Testis (tissue), 3 donors: ENCODE data around the gene RANBP3. TPM values are rescaled to one million over a fixed set of nuclear protein-coding genes. Genes with fewer than 3 reads are reported as not detected.
"Not testable (repeated sequence)": the region's sequence is repeated elsewhere in the genome, so short reads cannot be mapped to it uniquely, and the experiment has no call there.

Source experiments
- DNase-seq: peaks from one replicate; pipeline ENCODE4 v3.0.0-alpha.2; 2019
- H3K27ac ChIP-seq, 2 donors: fragments of 200-600 bp; sonication (generic); one replicate each; pipeline ENCODE4 v1.5.1; 2019
- H3K27me3 ChIP-seq: fragments of 200-600 bp; sonication (generic); one replicate; pipeline ENCODE4 v1.5.1; 2019
- H3K36me3 ChIP-seq: fragments of 200-600 bp; sonication (generic); one replicate; pipeline ENCODE4 v1.5.1; 2017; ENCODE audit warnings: low read depth; ENCODE audit errors: missing control alignments
- H3K4me1 ChIP-seq: fragments of 200-600 bp; sonication (generic); one replicate; pipeline ENCODE4 v1.5.1; 2019
- H3K4me3 ChIP-seq, 2 donors: fragments of 200-600 bp; sonication (generic); one replicate each; pipeline ENCODE4 v1.5.1; 2017 to 2019
- H3K9me3 ChIP-seq: fragments of 200-600 bp; sonication (generic); one replicate; pipeline ENCODE4 v1.5.1; 2017
- POLR2A ChIP-seq: fragments of 450-650 bp; IDR thresholded peaks from one replicate; pipeline ENCODE4 v1.6.1; 2017; ENCODE audit warnings: antibody characterized with exemption, mild to moderate bottlenecking, moderate library complexity
- WGBS, 2 donors: methylation state at CpG; one replicate each; pipeline ENCODE4 v1.1.5; 2018; 5-methylcytosine and 5-hydroxymethylcytosine counted together
- intact Hi-C: fragments of 100-400 bp; cut with DNase I; formaldehyde crosslinking; loops from one replicate; pipeline ENCODE4 v1.15.1; 2023; ENCODE audit warnings: low total_unique reads
- polyA plus RNA-seq: library from polyadenylated mRNA; stranded (reverse); fragments of 350-450 nt; fragmentation: Illumina TruSeq; extraction: RNeasy Lipid Tissue Mini Kit (QIAGEN cat#74804); gene quantifications from one replicate; pipeline ENCODE4 v1.2.3, GENCODE V29; 2014; ENCODE audit warnings: low read depth, low replicate concordance; ENCODE audit not compliant: insufficient read depth
- total RNA-seq, 2 donors: library from RNA; depleted of rRNA; stranded (reverse); fragments of >200 nt; gene quantifications; one replicate each; pipeline ENCODE4 v1.2.3, GENCODE V29; 2016
- TF ChIP-seq, protein P1 (sequence below), 3 experiments: fragments of 450-650 bp in 2 of 3; fragments of 200-600 bp in 1 of 3; sonication (generic) in 1 of 3; IDR thresholded peaks; one replicate each; pipeline ENCODE4 v1.5.1; 2016 to 2019; ENCODE audit warnings: antibody characterized with exemption in 3 of 3, mild to moderate bottlenecking in 2 of 3, moderate library complexity in 1 of 3

Gene RANBP3
- total and polyA plus RNA-seq, 3 donors from 2014 or later, result 142 to 148 (median 145) TPM

DNA sequence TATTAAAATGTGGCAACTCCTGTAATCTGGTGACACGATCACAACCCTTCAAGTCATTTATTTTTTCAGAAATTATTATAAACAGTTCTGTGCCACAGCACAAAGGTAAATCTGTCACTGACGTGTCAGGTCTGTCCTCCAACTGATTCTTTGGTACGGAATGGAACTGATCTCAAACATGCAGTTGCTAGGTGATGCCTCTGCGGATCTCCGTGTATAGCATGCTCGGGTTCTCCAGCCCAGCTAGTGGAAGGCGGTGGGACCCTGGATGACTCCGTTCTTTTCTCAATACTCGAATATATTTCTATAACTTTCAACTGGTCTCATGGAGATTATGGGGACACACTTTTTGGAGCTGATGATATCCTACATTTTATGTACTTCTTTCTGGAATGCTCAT is 11.0 kb downstream of the RANBP3 start:
- Histone ChIP-seq H3K36me3 (no peaks in the 10 kb centered on the region), H3K27ac (no peak overlapping the region), H3K4me3 (no peak overlapping the region), H3K27me3 (no peaks in the 10 kb centered on the region), H3K4me1 (peaks cover 21% of the 10 kb centered on the region), H3K9me3 (no peaks in the 10 kb centered on the region)
- TF ChIP-seq POLR2A, result no peak
- TF ChIP-seq, protein P1, sequence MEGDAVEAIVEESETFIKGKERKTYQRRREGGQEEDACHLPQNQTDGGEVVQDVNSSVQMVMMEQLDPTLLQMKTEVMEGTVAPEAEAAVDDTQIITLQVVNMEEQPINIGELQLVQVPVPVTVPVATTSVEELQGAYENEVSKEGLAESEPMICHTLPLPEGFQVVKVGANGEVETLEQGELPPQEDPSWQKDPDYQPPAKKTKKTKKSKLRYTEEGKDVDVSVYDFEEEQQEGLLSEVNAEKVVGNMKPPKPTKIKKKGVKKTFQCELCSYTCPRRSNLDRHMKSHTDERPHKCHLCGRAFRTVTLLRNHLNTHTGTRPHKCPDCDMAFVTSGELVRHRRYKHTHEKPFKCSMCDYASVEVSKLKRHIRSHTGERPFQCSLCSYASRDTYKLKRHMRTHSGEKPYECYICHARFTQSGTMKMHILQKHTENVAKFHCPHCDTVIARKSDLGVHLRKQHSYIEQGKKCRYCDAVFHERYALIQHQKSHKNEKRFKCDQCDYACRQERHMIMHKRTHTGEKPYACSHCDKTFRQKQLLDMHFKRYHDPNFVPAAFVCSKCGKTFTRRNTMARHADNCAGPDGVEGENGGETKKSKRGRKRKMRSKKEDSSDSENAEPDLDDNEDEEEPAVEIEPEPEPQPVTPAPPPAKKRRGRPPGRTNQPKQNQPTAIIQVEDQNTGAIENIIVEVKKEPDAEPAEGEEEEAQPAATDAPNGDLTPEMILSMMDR (IDR thresholded peaks at IDR 0.05), result no peak
- WGBS, 2 donors, result 91 to 92% methylated on average over 9 of the region's 9 CpGs
- no peak for DNase-seq
- intact Hi-C loops, result no loop called here

DNA sequence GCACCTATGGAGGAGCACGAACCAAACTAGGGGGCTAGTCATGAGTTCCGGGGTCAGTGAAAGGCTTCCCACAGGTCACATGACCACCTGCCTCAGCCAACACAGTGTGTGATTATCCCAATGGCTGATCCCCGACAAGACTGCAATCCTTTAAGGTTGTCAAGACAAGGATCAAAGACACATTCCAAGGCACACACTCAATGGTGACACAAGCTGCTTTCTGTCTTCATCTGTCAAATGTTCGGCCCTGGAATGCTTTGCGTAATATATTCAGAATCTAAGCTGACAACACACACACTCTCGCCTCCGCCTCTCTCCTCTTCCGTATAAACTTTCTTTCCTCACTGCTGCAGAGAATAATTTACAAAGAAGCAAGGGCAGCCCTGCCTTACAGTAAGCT is 11.7 kb downstream of the RANBP3 start:
- intact Hi-C loops, result no loop called here
- no peaks in the 10 kb centered on the region for H3K27me3 ChIP-seq
- TF ChIP-seq, protein P1 (IDR thresholded peaks at IDR 0.05), result no peak
- TF ChIP-seq POLR2A, result no peak
- DNase-seq, result no peak
- H3K36me3 ChIP-seq, result no peaks in the 10 kb centered on the region
- 67 to 71% methylated on average over 8 of the region's 8 CpGs for WGBS, 2 donors
- H3K4me1 ChIP-seq, result peaks cover 21% of the 10 kb centered on the region
- H3K4me3 ChIP-seq, result no peak overlapping the region
- H3K27ac ChIP-seq, result no peak overlapping the region
- H3K9me3 ChIP-seq, result no peaks in the 10 kb centered on the region

DNA sequence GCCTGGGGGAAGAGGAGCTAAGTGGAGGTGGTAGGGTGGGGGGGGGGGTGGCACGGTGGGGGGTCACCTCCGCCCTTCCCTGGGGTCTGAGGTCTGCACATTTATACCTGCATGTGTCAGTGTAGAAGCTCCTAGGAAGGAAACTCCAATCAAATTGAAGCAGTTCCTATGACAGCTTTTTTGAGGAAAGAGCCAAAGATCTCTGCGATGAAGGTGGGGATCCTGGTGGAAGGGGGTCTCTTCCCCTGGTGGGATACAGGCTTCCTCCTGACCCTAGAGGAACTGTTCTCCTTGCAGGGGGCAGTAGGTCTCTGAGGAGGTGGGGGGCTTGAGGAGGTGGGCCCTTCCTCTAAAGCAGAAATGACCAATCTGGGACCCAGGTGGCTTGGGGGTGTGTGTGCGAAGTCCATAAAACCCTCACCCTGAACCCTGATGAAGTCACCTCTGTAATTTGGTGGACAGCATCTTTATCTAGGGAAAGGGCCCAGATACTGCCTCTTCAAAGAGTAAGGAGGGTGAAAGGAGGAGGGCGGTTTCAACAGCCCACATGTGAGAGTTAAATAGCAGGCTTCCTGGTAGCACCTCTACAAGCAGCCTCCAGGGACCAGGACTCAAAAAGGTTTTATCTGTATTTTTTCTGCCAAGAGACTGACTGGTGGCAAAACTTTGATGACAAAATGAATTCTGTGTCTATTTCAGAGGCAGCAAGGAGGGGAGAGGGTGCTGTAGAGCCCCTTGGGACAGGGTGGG is 12.9 kb downstream of the RANBP3 start:
- intact Hi-C loops, result no loop called here
- Histone ChIP-seq H3K4me1 (peaks cover 22% of the 10 kb centered on the region), H3K27me3 (no peaks in the 10 kb centered on the region), H3K27ac (no peak overlapping the region), H3K4me3 (no peak overlapping the region), H3K36me3 (no peaks in the 10 kb centered on the region), H3K9me3 (no peaks in the 10 kb centered on the region)
- WGBS, 2 donors, result 90 to 93% methylated on average over 5 of the region's 5 CpGs
- no peak for DNase-seq
- TF ChIP-seq, protein P1 (IDR thresholded peaks at IDR 0.05), result no peak
- TF ChIP-seq POLR2A, result no peak

DNA sequence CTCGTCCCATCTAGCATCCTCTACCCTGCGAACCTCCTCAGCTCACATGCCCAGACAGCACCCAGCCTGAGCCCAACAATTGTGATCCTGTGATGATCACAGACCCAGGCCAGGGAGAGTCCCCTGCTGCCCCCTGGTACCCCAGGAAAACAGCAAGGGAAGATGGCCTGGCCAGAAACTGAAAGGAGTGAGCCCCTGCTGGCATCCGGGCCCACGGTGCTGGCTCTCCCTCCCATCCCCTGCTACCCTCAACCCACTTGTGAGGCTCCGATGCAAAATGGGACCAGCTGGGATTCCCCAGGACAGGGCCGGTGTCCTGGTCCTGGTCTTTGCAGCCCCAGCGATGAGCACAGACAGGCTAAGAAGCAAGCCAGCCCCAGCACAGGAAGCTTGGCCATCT is 14.1 kb downstream of the RANBP3 start:
- Histone ChIP-seq H3K4me1 (peaks cover 23% of the 10 kb centered on the region), H3K36me3 (no peaks in the 10 kb centered on the region), H3K9me3 (no peaks in the 10 kb centered on the region), H3K4me3 (no peak overlapping the region), H3K27me3 (no peaks in the 10 kb centered on the region), H3K27ac (no peak overlapping the region)
- no peak for DNase-seq
- 89 to 90% methylated on average over 4 of the region's 7 CpGs for WGBS, 2 donors
- TF ChIP-seq, protein P1 (IDR thresholded peaks at IDR 0.05), result no peak
- no peak for TF ChIP-seq POLR2A
- intact Hi-C loops, result no loop called here

DNA sequence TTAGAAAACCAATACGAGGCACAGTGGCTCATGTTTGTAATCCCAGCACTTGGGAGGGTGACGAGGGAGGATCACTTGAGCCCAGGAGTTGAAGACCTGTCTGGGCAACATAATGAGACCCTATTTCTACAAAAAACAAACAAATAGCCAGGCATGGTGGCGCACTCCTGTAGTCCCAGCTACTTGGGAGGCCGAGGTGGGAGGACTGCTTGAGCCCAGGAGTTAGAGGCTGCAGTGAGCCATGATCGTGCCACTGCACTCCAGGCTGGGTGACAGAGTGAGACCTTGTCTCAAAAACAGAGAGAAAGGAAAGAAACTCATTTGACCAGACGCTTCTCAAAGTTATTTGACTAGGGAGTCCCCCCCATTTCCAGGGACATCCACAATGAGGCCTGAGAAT is 14.7 kb downstream of the RANBP3 start:
- H3K36me3 ChIP-seq, H3K27ac ChIP-seq, H3K4me3 ChIP-seq, H3K27me3 ChIP-seq, intact Hi-C loops, DNase-seq, H3K9me3 ChIP-seq: not testable (repeated sequence)
- H3K4me1 ChIP-seq, result peaks cover 17% of the 10 kb centered on the region
- 89 to 95% methylated on average over 6 of the region's 6 CpGs for WGBS, 2 donors
